H9 (cell line): ENCODE data around the gene NPHS2. TPM values are rescaled to one million over a fixed set of nuclear protein-coding genes. Genes with fewer than 3 reads are reported as not detected.

Source experiments
- DNase-seq: peaks from one replicate; pipeline ENCODE4 v3.0.0-alpha.2; 2017
- H2AFZ ChIP-seq: one replicate; pipeline ENCODE4 v1.6.1; 2013; ENCODE audit warnings: mild to moderate bottlenecking, low read length, control low read depth, moderate library complexity
- H2AK5ac ChIP-seq: 2 replicates; pipeline ENCODE4 v1.6.1; 2013; ENCODE audit warnings: low read length, control low read depth, mixed read lengths; ENCODE audit not compliant: insufficient read length
- H2BK120ac ChIP-seq: one replicate; pipeline ENCODE4 v1.6.1; 2013; ENCODE audit warnings: low read depth, mild to moderate bottlenecking, low read length, control low read depth, inconsistent platforms; ENCODE audit not compliant: poor library complexity, severe bottlenecking
- H2BK12ac ChIP-seq: 2 replicates; pipeline ENCODE4 v1.6.1; 2013; ENCODE audit warnings: low read length, control low read depth, mixed read lengths, low read depth; ENCODE audit not compliant: insufficient read length
- H2BK15ac ChIP-seq: 2 replicates; pipeline ENCODE4 v1.6.1; 2013; ENCODE audit warnings: low read depth, low read length, control low read depth
- H2BK20ac ChIP-seq: one replicate; pipeline ENCODE4 v1.6.1; 2013; ENCODE audit warnings: low read depth, mild to moderate bottlenecking, low read length, control low read depth, inconsistent platforms; ENCODE audit not compliant: poor library complexity, severe bottlenecking
- H2BK5ac ChIP-seq: 2 replicates; pipeline ENCODE4 v1.6.1; 2013; ENCODE audit warnings: low read length, control low read depth, mixed read lengths; ENCODE audit not compliant: insufficient read length
- H3K14ac ChIP-seq: 2 replicates; pipeline ENCODE4 v1.6.1; 2013; ENCODE audit warnings: low read length, control low read depth; ENCODE audit not compliant: insufficient read depth
- H3K18ac ChIP-seq: 2 replicates; pipeline ENCODE4 v1.6.1; 2013; ENCODE audit warnings: low read depth, mild to moderate bottlenecking, mixed read lengths, low read length, control low read depth; ENCODE audit not compliant: insufficient read length
- H3K23ac ChIP-seq: 2 replicates; pipeline ENCODE4 v1.6.1; 2013; ENCODE audit warnings: low read length, control low read depth, mixed read lengths, low read depth; ENCODE audit not compliant: insufficient read length
- H3K23me2 ChIP-seq: 2 replicates; pipeline ENCODE4 v1.6.1; 2013; ENCODE audit warnings: low read depth, mild to moderate bottlenecking, mixed read lengths, low read length, control low read depth; ENCODE audit not compliant: insufficient read length, poor library complexity, severe bottlenecking
- H3K27ac ChIP-seq: 2 replicates; pipeline ENCODE4 v1.5.1; 2013; ENCODE audit warnings: low read length, control low read depth, mixed read lengths, low read depth; ENCODE audit not compliant: insufficient read length
- H3K27me3 ChIP-seq: 2 replicates; pipeline ENCODE4 v1.6.1; 2013; ENCODE audit warnings: low read length, control low read depth, inconsistent platforms; ENCODE audit not compliant: insufficient read depth
- H3K4ac ChIP-seq: 2 replicates; pipeline ENCODE4 v1.6.1; 2013; ENCODE audit warnings: low read depth, mild to moderate bottlenecking, control low read depth, inconsistent platforms, low read length, moderate library complexity
- H3K4me1 ChIP-seq: 2 replicates; pipeline ENCODE4 v1.6.1; 2013; ENCODE audit warnings: low read length, control low read depth, inconsistent platforms; ENCODE audit not compliant: insufficient read depth
- H3K4me2 ChIP-seq: 2 replicates; pipeline ENCODE4 v1.6.1; 2013; ENCODE audit warnings: low read length, control low read depth, mixed read lengths; ENCODE audit not compliant: insufficient read length, insufficient read depth
- H3K56ac ChIP-seq: 2 replicates; pipeline ENCODE4 v1.6.1; 2013; ENCODE audit warnings: low read depth, mild to moderate bottlenecking, mixed read lengths, low read length, control low read depth; ENCODE audit not compliant: insufficient read length
- H3K79me1 ChIP-seq: 2 replicates; pipeline ENCODE4 v1.6.1; 2013; ENCODE audit warnings: low read depth, mild to moderate bottlenecking, moderate library complexity, low read length, control low read depth, inconsistent platforms; ENCODE audit not compliant: insufficient read depth, poor library complexity, severe bottlenecking
- H3K79me2 ChIP-seq: 2 replicates; pipeline ENCODE4 v1.6.1; 2013; ENCODE audit warnings: low read length, control low read depth, inconsistent platforms; ENCODE audit not compliant: insufficient read depth
- H3K9ac ChIP-seq: 2 replicates; pipeline ENCODE4 v1.6.1; 2013; ENCODE audit warnings: low read length, control low read depth, mixed read lengths; ENCODE audit not compliant: insufficient read length; ENCODE audit errors: extremely low read depth
- H3K9me3 ChIP-seq: one replicate; pipeline ENCODE4 v1.6.1; 2013; ENCODE audit warnings: low read depth, low read length, inconsistent platforms; ENCODE audit not compliant: control insufficient read depth
- H3T11ph ChIP-seq: one replicate; pipeline ENCODE4 v1.6.1; 2013; ENCODE audit warnings: mild to moderate bottlenecking, low read length, control low read depth, inconsistent platforms
- H4K20me1 ChIP-seq: one replicate; pipeline ENCODE4 v1.6.1; 2013; ENCODE audit not compliant: control insufficient read depth, insufficient read length, insufficient read depth
- H4K5ac ChIP-seq: 2 replicates; pipeline ENCODE4 v1.6.1; 2013; ENCODE audit warnings: low read depth, mild to moderate bottlenecking, mixed read lengths, low read length, control low read depth; ENCODE audit not compliant: insufficient read length
- H4K8ac ChIP-seq: replicated peaks from 2 replicates; pipeline ENCODE4 v1.6.1; 2013; ENCODE audit warnings: low read length, control low read depth, mixed read lengths, low read depth; ENCODE audit not compliant: insufficient read length
- H4K91ac ChIP-seq: 2 replicates; pipeline ENCODE4 v1.6.1; 2013; ENCODE audit warnings: low read depth, mild to moderate bottlenecking, moderate library complexity, mixed read lengths, low read length, control low read depth; ENCODE audit not compliant: insufficient read length
- H3K27ac Mint-ChIP-seq, 3 experiments: 2 replicates in 2 of 3; 3 replicates in 1 of 3; pipeline ENCODE4 v1.8.0; 2020 to 2021; ENCODE audit warnings: mixed read lengths in 3 of 3, mild to moderate bottlenecking in 1 of 3, moderate library complexity in 1 of 3
- H3K27me3 Mint-ChIP-seq: 2 replicates; pipeline ENCODE4 v1.8.0; 2021; ENCODE audit warnings: low read depth, mild to moderate bottlenecking, moderate library complexity, mixed read lengths
- H3K36me3 Mint-ChIP-seq, 3 experiments: 2 replicates in 2 of 3; 3 replicates in 1 of 3; pipeline ENCODE4 v1.8.0; 2020 to 2021; ENCODE audit warnings: low read depth in 3 of 3, mixed read lengths in 3 of 3; ENCODE audit not compliant: insufficient read depth in 1 of 3
- H3K4me1 Mint-ChIP-seq, 2 experiments: 2 replicates each; pipeline ENCODE4 v1.8.0; 2020; ENCODE audit warnings: mixed read lengths in 2 of 2
- H3K4me3 Mint-ChIP-seq, 2 experiments: 2 replicates in 1 of 2; 3 replicates in 1 of 2; pipeline ENCODE4 v1.8.0; 2020 to 2021; ENCODE audit warnings: mild to moderate bottlenecking in 2 of 2, mixed read lengths in 2 of 2, moderate library complexity in 1 of 2
- H3K9me3 Mint-ChIP-seq, 2 experiments: 2 replicates in 1 of 2; 3 replicates in 1 of 2; pipeline ENCODE4 v1.8.0; 2020; ENCODE audit warnings: mild to moderate bottlenecking in 2 of 2, mixed read lengths in 2 of 2, moderate library complexity in 1 of 2
- whole genome bisulfite sequencing: extraction: QIAGEN DNeasy Blood & Tissue Kit; methylation state at CpG from one replicate; pipeline ENCODE4 v1.1.7; 2013; ENCODE audit warnings: missing lambda C conversion rate, low lambda C conversion rate, mixed read lengths; ENCODE audit not compliant: insufficient read length; ENCODE audit errors: extremely low coverage; 5-methylcytosine and 5-hydroxymethylcytosine counted together
- total RNA-seq: library from RNA; stranded (reverse); gene quantifications from 2 replicates; pipeline ENCODE4 v1.2.1, GENCODE V29; 2021
- TF ChIP-seq, protein P1 (sequence below): fragments of 200-600 bp; sonication (generic); conservative IDR thresholded peaks from 3 replicates; pipeline ENCODE4 v1.8.0; 2021; ENCODE audit warnings: antibody characterized with exemption, mild to moderate bottlenecking

The NPHS2 gene
- total RNA-seq, 1 experiment from 2014 or later: not detected

GRCh38 chr1:179612361-179612760 lies 36.6 kb upstream of the NPHS2 start:
- no CpG with 5 or more reads among the region's 3 CpGs for WGBS

More at GRCh38 chr1:179612361-179612760, 36.6 kb upstream of the NPHS2 start:
- no peak overlapping the region for H2AFZ ChIP-seq
- no peaks in the 10 kb centered on the region for H3K79me1 ChIP-seq
- H3K18ac ChIP-seq: no peak overlapping the region
- no peaks in the 10 kb centered on the region for H3K27me3 ChIP-seq
- no peak overlapping the region for H2AK5ac ChIP-seq
- H3K9me3 ChIP-seq: no peaks in the 10 kb centered on the region
- H3K4ac ChIP-seq: no peak overlapping the region
- no peaks in the 10 kb centered on the region for H3K23me2 ChIP-seq
- no peaks in the 10 kb centered on the region for H4K20me1 ChIP-seq
- H3K36me3 Mint-ChIP-seq: no peaks in the 10 kb centered on the region
- no peaks in the 10 kb centered on the region for H3K4me1 ChIP-seq
- no peak overlapping the region for H2BK120ac ChIP-seq
- no peak for DNase-seq
- no peak overlapping the region for H2BK5ac ChIP-seq
- H3K23ac ChIP-seq: no peak overlapping the region
- TF ChIP-seq, protein P1, sequence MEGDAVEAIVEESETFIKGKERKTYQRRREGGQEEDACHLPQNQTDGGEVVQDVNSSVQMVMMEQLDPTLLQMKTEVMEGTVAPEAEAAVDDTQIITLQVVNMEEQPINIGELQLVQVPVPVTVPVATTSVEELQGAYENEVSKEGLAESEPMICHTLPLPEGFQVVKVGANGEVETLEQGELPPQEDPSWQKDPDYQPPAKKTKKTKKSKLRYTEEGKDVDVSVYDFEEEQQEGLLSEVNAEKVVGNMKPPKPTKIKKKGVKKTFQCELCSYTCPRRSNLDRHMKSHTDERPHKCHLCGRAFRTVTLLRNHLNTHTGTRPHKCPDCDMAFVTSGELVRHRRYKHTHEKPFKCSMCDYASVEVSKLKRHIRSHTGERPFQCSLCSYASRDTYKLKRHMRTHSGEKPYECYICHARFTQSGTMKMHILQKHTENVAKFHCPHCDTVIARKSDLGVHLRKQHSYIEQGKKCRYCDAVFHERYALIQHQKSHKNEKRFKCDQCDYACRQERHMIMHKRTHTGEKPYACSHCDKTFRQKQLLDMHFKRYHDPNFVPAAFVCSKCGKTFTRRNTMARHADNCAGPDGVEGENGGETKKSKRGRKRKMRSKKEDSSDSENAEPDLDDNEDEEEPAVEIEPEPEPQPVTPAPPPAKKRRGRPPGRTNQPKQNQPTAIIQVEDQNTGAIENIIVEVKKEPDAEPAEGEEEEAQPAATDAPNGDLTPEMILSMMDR: no peak
- H3K4me2 ChIP-seq: no peak overlapping the region
- no peak overlapping the region for H4K91ac ChIP-seq
- no peak overlapping the region for H3K14ac ChIP-seq
- H3K9me3 Mint-ChIP-seq: no peaks in the 10 kb centered on the region
- H3K56ac ChIP-seq: no peak overlapping the region
- no peak overlapping the region for H4K8ac ChIP-seq
- no peak overlapping the region for H3K27ac ChIP-seq
- no peaks in the 10 kb centered on the region for H3K27me3 Mint-ChIP-seq
- H3K27ac Mint-ChIP-seq: no peak overlapping the region
- H4K5ac ChIP-seq: no peak overlapping the region
- no peak overlapping the region for H3K9ac ChIP-seq
- H3K4me1 Mint-ChIP-seq: 0 out of 4 replicates have a peak, but pooled peaks cover 0 to 2% of the 10 kb centered on the region in 2 experiments
- no peak overlapping the region for H3T11ph ChIP-seq
- no peak overlapping the region for H3K4me3 Mint-ChIP-seq
- H2BK20ac ChIP-seq: no peak overlapping the region
- H3K79me2 ChIP-seq: no peaks in the 10 kb centered on the region
- no peak overlapping the region for H2BK12ac ChIP-seq
- no peak overlapping the region for H2BK15ac ChIP-seq
